ENCODE measurements around the gene NELL1. TPM values are rescaled to one million over a fixed set of nuclear protein-coding genes. Genes with fewer than 3 reads are reported as not detected.

Gene NELL1
- total RNA-seq, 3 donors from 2014 or later (not counting 1 experiment from before 2014, with no cell fraction given), result not detected

GRCh38 chr11:21402274-21402673 is 732.9 kb downstream of the NELL1 start:
- H3K9me3 Mint-ChIP-seq, result peaks cover 6 to 8% of the 10 kb centered on the region in 2 donors
- no peak for TF ChIP-seq CTCF (IDR thresholded peaks at IDR 0.05)
- ATAC-seq, result no peak

DNA sequence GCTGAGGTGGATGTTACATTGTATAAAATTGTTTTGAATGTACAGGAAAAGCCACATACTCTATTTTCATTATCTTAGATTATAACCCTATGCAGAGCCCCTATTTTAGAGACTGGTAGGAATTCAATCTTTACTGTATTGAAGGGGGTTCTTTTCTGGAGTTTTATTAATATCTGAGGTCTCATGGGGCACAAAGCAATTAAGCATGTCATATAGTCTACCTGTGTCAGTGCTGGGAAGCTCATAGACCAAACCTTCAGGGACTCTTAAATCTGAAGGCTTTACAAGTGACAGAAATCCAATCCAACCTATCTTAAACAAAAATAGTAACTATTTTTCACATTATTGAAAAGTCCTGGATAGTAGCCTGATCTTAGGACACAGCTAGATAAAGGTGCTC is 733.7 kb downstream of the NELL1 start:
- no peak for DNase-seq
- H3K9me3 ChIP-seq (ENCODE audit: control insufficient read depth, insufficient read depth, low read length), result no peaks in the 10 kb centered on the region
- Mint-ChIP-seq H3K4me1 (no peaks in the 10 kb centered on the region), H3K27me3 (ENCODE audit: low read depth in 2 of 2) (no peaks in the 10 kb centered on the region), H3K4me3 (no peak overlapping the region), H3K9me3 (peaks cover 6 to 14% of the 10 kb centered on the region in 2 donors), H3K27ac (no peak overlapping the region), H3K36me3 (no peaks in the 10 kb centered on the region)
- no peak overlapping the region for H3K4me3 ChIP-seq (ENCODE audit: low read length)
- intact Hi-C loops (cut with micrococcal nuclease), result no loop called here
- no peak overlapping the region for H3K27ac ChIP-seq (ENCODE audit: low read length)
- no peak for TF ChIP-seq CTCF (IDR thresholded peaks at IDR 0.05)
- no peaks in the 10 kb centered on the region for H3K4me1 ChIP-seq (ENCODE audit: control insufficient read depth, insufficient read depth, low read length)
- ATAC-seq, result no peak
- no peaks in the 10 kb centered on the region for H3K27me3 ChIP-seq (ENCODE audit: control insufficient read depth, insufficient read depth, low read length)
- H3K36me3 ChIP-seq (ENCODE audit: control insufficient read depth, insufficient read depth, low read length), result no peaks in the 10 kb centered on the region

More at GRCh38 chr11:21402274-21402673, 732.9 kb downstream of the NELL1 start:
- H3K27ac Mint-ChIP-seq, result no peak overlapping the region
- H3K4me3 ChIP-seq (ENCODE audit: low read length), result no peak overlapping the region
- H3K36me3 Mint-ChIP-seq, result no peaks in the 10 kb centered on the region
- WGBS (ENCODE audit: insufficient coverage), result 100% methylated on average over 1 of the region's 1 CpG
- no peaks in the 10 kb centered on the region for H3K4me1 Mint-ChIP-seq
- H3K27me3 ChIP-seq (ENCODE audit: control insufficient read depth, insufficient read depth, low read length), result no peaks in the 10 kb centered on the region
- no peaks in the 10 kb centered on the region for H3K9me3 ChIP-seq (ENCODE audit: control insufficient read depth, insufficient read depth, low read length)
- no peaks in the 10 kb centered on the region for H3K27me3 Mint-ChIP-seq (ENCODE audit: low read depth in 2 of 2)
- H3K36me3 ChIP-seq (ENCODE audit: control insufficient read depth, insufficient read depth, low read length), result no peaks in the 10 kb centered on the region
- H3K27ac ChIP-seq (ENCODE audit: low read length), result no peak overlapping the region
- intact Hi-C loops (cut with micrococcal nuclease), result no loop called here
- no peaks in the 10 kb centered on the region for H3K4me1 ChIP-seq (ENCODE audit: control insufficient read depth, insufficient read depth, low read length)
- no peak overlapping the region for H3K4me3 Mint-ChIP-seq
- DNase-seq, result no peak

GRCh38 chr11:21405422-21405821 is 736.0 kb downstream of the NELL1 start:
- Mint-ChIP-seq H3K4me3 (no peak overlapping the region), H3K36me3 (no peaks in the 10 kb centered on the region), H3K9me3 (peaks cover 9 to 14% of the 10 kb centered on the region in 2 donors), H3K27ac (no peak overlapping the region), H3K4me1 (no peaks in the 10 kb centered on the region), H3K27me3 (ENCODE audit: low read depth in 2 of 2) (no peaks in the 10 kb centered on the region)
- ATAC-seq (no peak), DNase-seq (no peak)
- WGBS (ENCODE audit: insufficient coverage), result 91% methylated on average over 1 of the region's 1 CpG
- Histone ChIP-seq H3K4me1 (ENCODE audit: control insufficient read depth, insufficient read depth, low read length) (no peaks in the 10 kb centered on the region), H3K4me3 (ENCODE audit: low read length) (no peak overlapping the region), H3K27me3 (ENCODE audit: control insufficient read depth, insufficient read depth, low read length) (no peaks in the 10 kb centered on the region), H3K36me3 (ENCODE audit: control insufficient read depth, insufficient read depth, low read length) (no peaks in the 10 kb centered on the region), H3K27ac (ENCODE audit: low read length) (no peak overlapping the region), H3K9me3 (ENCODE audit: control insufficient read depth, insufficient read depth, low read length) (no peaks in the 10 kb centered on the region)
- TF ChIP-seq CTCF (IDR thresholded peaks at IDR 0.05), result no peak
- intact Hi-C loops (cut with micrococcal nuclease), result no loop called here

- H3K4me1 Mint-ChIP-seq, result no peaks in the 10 kb centered on the region
- H3K27me3 ChIP-seq (ENCODE audit: control insufficient read depth, insufficient read depth, low read length), result no peaks in the 10 kb centered on the region
- H3K27me3 Mint-ChIP-seq (ENCODE audit: low read depth in 2 of 2), result no peaks in the 10 kb centered on the region
- TF ChIP-seq CTCF (IDR thresholded peaks at IDR 0.05), result no peak
- ATAC-seq (no peak), DNase-seq (no peak)
- peaks cover 9 to 17% of the 10 kb centered on the region in 2 donors for H3K9me3 Mint-ChIP-seq
- H3K27ac Mint-ChIP-seq, result no peak overlapping the region
- H3K36me3 ChIP-seq (ENCODE audit: control insufficient read depth, insufficient read depth, low read length), result no peaks in the 10 kb centered on the region
- intact Hi-C loops (cut with micrococcal nuclease), result no loop called here
- no peaks in the 10 kb centered on the region for H3K36me3 Mint-ChIP-seq
- H3K4me1 ChIP-seq (ENCODE audit: control insufficient read depth, insufficient read depth, low read length), result no peaks in the 10 kb centered on the region
- no peak overlapping the region for H3K4me3 Mint-ChIP-seq
- WGBS (ENCODE audit: insufficient coverage), result 97% methylated on average over 3 of the region's 5 CpGs
- H3K27ac ChIP-seq (ENCODE audit: low read length), result no peak overlapping the region
- H3K9me3 ChIP-seq (ENCODE audit: control insufficient read depth, insufficient read depth, low read length), result no peaks in the 10 kb centered on the region
- no peak overlapping the region for H3K4me3 ChIP-seq (ENCODE audit: low read length)
These were observed 741.1 kb downstream of the NELL1 start for GRCh38 chr11:21410513-21410912.

Measured in natural killer cell (primary cell).